ENCODE results near the gene KLHDC2.
"Not testable (repeated sequence)": the region's sequence is repeated elsewhere in the genome, so short reads cannot be mapped to it uniquely, and the experiment has no call there.

KLHDC2 gene

GRCh38 chr14:49783394-49784014 is 15.6 kb downstream of the KLHDC2 start:
- DNase-seq, result no peak

GRCh38 chr14:49786315-49786714 is 18.4 kb downstream of the KLHDC2 start:
- DNase-seq, result no peak

GRCh38 chr14:49792618-49793017 is 24.7 kb downstream of the KLHDC2 start:
- DNase-seq, result no peak

GRCh38 chr14:49796025-49796424 is 28.1 kb downstream of the KLHDC2 start:
- no peak for DNase-seq

GRCh38 chr14:49808780-49809179 is 40.8 kb downstream of the KLHDC2 start:
- no peak for DNase-seq

- not testable (repeated sequence) for DNase-seq
Observed at GRCh38 chr14:49816118-49816517, 48.2 kb downstream of the KLHDC2 start.

GRCh38 chr14:49816844-49817243 is 48.9 kb downstream of the KLHDC2 start:
- DNase-seq, result no peak

- no peak for DNase-seq
Observed at GRCh38 chr14:49820176-49820575, 52.2 kb downstream of the KLHDC2 start.

GRCh38 chr14:49828640-49829039 is 60.7 kb downstream of the KLHDC2 start:
- DNase-seq, result no peak

Measured in NCI-H2081 treated with DMSO at 0.1 percent for 48 hours (cell line).